Measurements from ENCODE around the gene EIF4E3.

EIF4E3 gene

GRCh38 chr3:71725271-71725991, at the start of gene EIF4E3:
TSS of gene EIF4E3 (minus strand) at chr3:71725402. CDS start at chr3:71725367, 35 bp downstream.
- in situ Hi-C loops (cut with MboI; ENCODE audit: low sequenced_read_pairs), result no loop called here

GRCh38 chr3:71771884-71772283, 46.7 kb upstream of the EIF4E3 start:
- in situ Hi-C loops (cut with MboI; ENCODE audit: low sequenced_read_pairs), result no loop called here

GRCh38 chr3:71771126-71771525, 45.9 kb upstream of the EIF4E3 start:
- in situ Hi-C loops (cut with MboI; ENCODE audit: low sequenced_read_pairs), result no loop called here

- in situ Hi-C loops (cut with MboI; ENCODE audit: low sequenced_read_pairs), result no loop called here
These were observed 38.2 kb upstream of the EIF4E3 start for GRCh38 chr3:71763426-71763825.

GRCh38 chr3:71760140-71760539, 34.9 kb upstream of the EIF4E3 start:
- in situ Hi-C loops (cut with MboI; ENCODE audit: low sequenced_read_pairs), result no loop called here

GRCh38 chr3:71759401-71759800, 34.2 kb upstream of the EIF4E3 start:
- in situ Hi-C loops (cut with MboI; ENCODE audit: low sequenced_read_pairs), result no loop called here

- in situ Hi-C loops (cut with MboI; ENCODE audit: low sequenced_read_pairs), result no loop called here
These were observed 32.9 kb upstream of the EIF4E3 start for GRCh38 chr3:71758091-71758490.

- in situ Hi-C loops (cut with MboI; ENCODE audit: low sequenced_read_pairs), result no loop called here
These were observed 29.5 kb upstream of the EIF4E3 start for GRCh38 chr3:71754610-71755253.

- in situ Hi-C loops (cut with MboI; ENCODE audit: low sequenced_read_pairs), result no loop called here
These were observed 28.8 kb upstream of the EIF4E3 start, which contains the start of gene GPR27 for GRCh38 chr3:71753701-71754609. TSS of gene GPR27 (plus strand) at chr3:71753855. CDS start at chr3:71754050, 195 bp downstream.

GRCh38 chr3:71752831-71753700, 27.9 kb upstream of the EIF4E3 start:
- in situ Hi-C loops (cut with MboI; ENCODE audit: low sequenced_read_pairs), result no loop called here

GRCh38 chr3:71751602-71752001, 26.4 kb upstream of the EIF4E3 start:
- in situ Hi-C loops (cut with MboI; ENCODE audit: low sequenced_read_pairs), result no loop called here

GRCh38 chr3:71744738-71745137, 19.5 kb upstream of the EIF4E3 start:
- in situ Hi-C loops (cut with MboI; ENCODE audit: low sequenced_read_pairs), result no loop called here

- in situ Hi-C loops (cut with MboI; ENCODE audit: low sequenced_read_pairs), result no loop called here
These were observed 17.4 kb upstream of the EIF4E3 start for GRCh38 chr3:71742621-71743020.

GRCh38 chr3:71734881-71735280, 9.7 kb upstream of the EIF4E3 start:
- in situ Hi-C loops (cut with MboI; ENCODE audit: low sequenced_read_pairs), result no loop called here

GRCh38 chr3:71733319-71733718, 8.1 kb upstream of the EIF4E3 start:
- in situ Hi-C loops (cut with MboI; ENCODE audit: low sequenced_read_pairs), result no loop called here

- in situ Hi-C loops (cut with MboI; ENCODE audit: low sequenced_read_pairs), result no loop called here
These were observed 7.4 kb upstream of the EIF4E3 start for GRCh38 chr3:71732637-71733036.

- in situ Hi-C loops (cut with MboI; ENCODE audit: low sequenced_read_pairs), result no loop called here
These were observed 3.6 kb upstream of the EIF4E3 start for GRCh38 chr3:71728632-71729342.

- in situ Hi-C loops (cut with MboI; ENCODE audit: low sequenced_read_pairs), result no loop called here
These were observed 944 bp upstream of the EIF4E3 start for GRCh38 chr3:71726146-71726545.

GRCh38 chr3:71724584-71725270, 475 bp downstream of the EIF4E3 start:
- in situ Hi-C loops (cut with MboI; ENCODE audit: low sequenced_read_pairs), result loop anchor here (25.0 kb wide), 1 partner anchor 1088 kb away; no protein-coding TSS in a partner anchor

Measured in HL-60/S4 treated with retinoic acid at 250 ng/mL for 4 days and 3 days (cell line).